GM12864 (cell line): ENCODE data around the gene LNX2.

Experiments used
- DNase-seq: peaks from one replicate; pipeline ENCODE4 v3.0.0-alpha.2; 2011; ENCODE audit warnings: low read depth
- H3K4me3 ChIP-seq: 2 replicates; pipeline ENCODE4 v1.5.1; 2011; ENCODE audit warnings: mild to moderate bottlenecking, low read depth, low read length, control low read depth
- CTCF ChIP-seq: IDR thresholded peaks from 2 replicates; pipeline ENCODE4 v1.5.1; 2011; ENCODE audit warnings: low read depth, mild to moderate bottlenecking, moderate library complexity, low read length, control low read depth, inconsistent platforms; ENCODE audit errors: missing control alignments

The LNX2 gene

GRCh38 chr13:27588405-27588804, 31.9 kb downstream of the LNX2 start:
- no peak for TF ChIP-seq CTCF
- DNase-seq = no peak
- H3K4me3 ChIP-seq = no peak overlapping the region

DNA sequence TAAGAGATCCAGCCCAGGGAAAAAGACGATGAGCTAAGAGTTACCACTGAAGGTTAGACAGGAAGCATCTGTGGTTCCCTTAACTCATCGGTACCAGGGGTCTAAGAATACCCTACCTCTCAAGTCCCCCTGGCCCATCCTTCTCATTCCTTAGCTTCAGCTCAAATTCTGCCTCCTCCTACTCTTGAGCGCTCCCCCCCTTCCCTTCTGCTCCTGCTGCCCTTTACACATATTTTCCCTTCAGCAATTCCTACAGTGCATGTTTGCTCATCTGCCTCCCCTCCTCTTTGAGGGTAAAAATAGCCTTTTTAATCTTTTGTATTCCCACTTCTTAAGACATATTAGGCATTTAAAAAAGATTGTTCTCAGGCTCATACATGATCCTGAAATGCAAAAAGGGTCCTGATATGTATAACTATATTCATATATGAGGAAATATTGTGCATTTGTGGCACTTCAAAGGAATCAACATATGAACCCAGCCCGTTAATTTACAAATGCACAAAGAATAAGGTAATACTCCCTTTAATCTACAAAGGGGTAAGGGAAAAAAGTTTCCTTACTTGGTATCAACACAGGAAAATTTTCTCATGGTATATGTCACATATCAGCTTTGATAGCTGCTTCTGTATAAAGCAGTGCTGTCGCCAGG, 33.1 kb downstream of the LNX2 start:
- DNase-seq = no peak
- no peak overlapping the region for H3K4me3 ChIP-seq
- TF ChIP-seq CTCF = no peak

GRCh38 chr13:27583645-27584044, 36.7 kb downstream of the LNX2 start:
- H3K4me3 ChIP-seq = no peak overlapping the region
- no peak for DNase-seq
- TF ChIP-seq CTCF = no peak

- no peak for TF ChIP-seq CTCF
- DNase-seq = no peak
- H3K4me3 ChIP-seq = no peak overlapping the region
Measured at GRCh38 chr13:27578121-27579030, 42.0 kb downstream of the LNX2 start.

GRCh38 chr13:27574661-27575060, 45.7 kb downstream of the LNX2 start:
- TF ChIP-seq CTCF = no peak
- H3K4me3 ChIP-seq = no peak overlapping the region
- no peak for DNase-seq

DNA sequence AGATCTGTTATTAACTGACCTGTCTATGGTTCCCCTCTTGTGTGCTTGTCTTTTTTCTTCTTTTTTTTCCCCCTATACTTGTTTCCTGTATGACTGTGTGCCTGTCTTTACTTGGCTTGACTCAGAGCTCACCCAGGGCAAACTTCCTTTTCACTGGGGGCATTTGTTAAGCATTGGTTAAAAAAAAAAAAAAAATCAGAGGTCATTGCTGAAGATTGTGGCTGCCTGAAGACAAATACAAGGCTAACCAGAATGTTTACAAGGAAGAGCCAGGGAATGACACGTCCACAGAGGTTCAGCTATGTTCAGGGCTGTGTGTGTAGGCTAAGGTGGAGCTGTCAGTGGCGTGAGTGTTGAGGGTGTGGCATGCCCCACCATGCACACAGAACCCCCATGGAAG, 47.1 kb downstream of the LNX2 start:
- TF ChIP-seq CTCF = no peak
- H3K4me3 ChIP-seq = no peak overlapping the region
- no peak for DNase-seq
